GM18873 (cell line): ENCODE measurements around the gene C1orf167.

ENCODE experiments used
- ATAC-seq: cut with Tn5 transposase; IDR thresholded peaks from one replicate; pipeline ENCODE4 v1.9.1; 2021; ENCODE audit warnings: mild to moderate bottlenecking, moderate library complexity, moderate number of reproducible peaks; ENCODE audit not compliant: unreplicated experiment, low FRiP score

C1orf167 gene

DNA sequence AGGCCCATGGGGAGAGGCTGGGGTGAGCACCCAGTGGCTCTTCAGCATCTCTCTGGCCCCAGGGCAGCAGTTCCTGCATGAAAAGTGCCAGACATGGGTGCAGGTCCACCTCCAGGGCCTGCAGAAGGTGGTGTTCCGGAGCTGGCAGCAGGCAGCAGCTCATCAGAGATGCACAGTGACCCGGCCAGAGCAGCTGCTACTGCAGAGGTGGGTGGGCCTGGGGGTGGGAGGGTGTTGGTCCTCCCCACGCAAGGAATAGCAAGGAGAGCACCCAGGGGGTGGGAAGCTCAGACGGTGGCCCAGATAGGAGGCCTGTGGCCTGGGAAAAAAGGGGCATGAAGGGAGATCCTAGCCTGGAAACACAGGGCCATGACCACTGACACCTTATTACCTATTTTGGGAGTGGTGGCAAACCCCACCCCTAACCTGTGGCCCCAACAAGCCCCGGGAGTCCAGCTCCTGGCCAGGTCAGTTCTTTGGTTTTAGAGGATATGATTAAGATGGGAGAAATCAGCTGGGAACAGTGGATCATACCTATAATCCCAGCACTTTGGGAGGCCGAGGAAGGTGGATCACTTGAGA, 20.2 kb downstream of the C1orf167 start:
- no peak for ATAC-seq

DNA sequence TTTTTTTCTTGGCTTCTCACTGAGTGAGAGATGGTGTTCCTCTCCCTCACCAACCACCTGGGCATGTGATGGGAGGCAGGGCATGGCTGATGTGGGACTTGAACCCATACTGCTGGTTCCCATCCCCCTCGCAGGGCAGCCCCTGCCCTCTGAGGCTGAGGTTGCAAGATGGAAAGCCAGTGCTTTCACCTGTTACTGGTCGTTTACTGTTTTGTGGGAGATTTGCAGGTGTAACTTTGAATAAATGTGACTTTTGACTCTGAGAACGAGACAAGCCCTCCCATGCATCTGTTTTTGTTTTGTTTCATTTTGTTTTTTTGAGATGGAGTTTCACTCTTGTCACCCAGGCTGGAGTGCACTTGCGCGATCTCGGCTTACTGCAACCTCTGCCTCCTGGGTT, 21.6 kb downstream of the C1orf167 start:
- no peak for ATAC-seq

DNA sequence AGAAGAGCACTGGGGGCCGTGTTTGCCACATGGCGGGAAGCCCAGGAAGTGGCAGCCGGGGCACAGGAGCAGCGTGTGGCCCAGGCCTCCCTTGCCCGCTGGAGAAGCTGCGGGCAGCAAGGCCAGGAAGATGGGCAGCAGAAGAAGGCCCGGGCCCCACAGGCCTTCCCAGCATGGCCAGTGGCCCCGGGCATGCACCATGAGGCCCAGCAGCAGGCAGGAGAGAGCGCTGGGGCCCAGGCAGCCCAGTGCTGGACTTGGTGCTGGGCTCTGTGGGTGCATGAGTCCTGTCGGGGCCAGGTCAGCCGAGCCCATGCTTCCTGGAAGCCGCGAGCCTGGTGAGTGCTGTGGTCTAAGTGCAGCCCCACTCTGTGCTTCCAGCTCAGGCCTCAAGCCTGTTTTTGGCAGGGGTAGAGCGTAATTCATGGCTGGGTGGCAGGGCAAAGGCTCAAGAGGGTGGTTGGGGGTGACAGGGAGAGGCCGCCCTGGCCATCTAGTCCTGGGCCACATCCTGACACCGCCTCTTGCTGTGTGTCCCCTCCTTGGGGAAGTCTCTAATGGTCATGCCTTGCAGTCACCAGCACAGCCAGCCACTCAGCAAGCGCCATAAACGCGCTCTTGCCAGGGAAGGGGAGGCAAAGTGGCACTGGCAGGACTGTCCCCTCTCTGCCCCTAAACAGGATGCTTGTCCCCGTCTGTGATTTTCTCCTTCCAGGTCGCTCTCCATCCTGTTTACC, 22.4 kb downstream of the C1orf167 start:
- no peak for ATAC-seq

DNA sequence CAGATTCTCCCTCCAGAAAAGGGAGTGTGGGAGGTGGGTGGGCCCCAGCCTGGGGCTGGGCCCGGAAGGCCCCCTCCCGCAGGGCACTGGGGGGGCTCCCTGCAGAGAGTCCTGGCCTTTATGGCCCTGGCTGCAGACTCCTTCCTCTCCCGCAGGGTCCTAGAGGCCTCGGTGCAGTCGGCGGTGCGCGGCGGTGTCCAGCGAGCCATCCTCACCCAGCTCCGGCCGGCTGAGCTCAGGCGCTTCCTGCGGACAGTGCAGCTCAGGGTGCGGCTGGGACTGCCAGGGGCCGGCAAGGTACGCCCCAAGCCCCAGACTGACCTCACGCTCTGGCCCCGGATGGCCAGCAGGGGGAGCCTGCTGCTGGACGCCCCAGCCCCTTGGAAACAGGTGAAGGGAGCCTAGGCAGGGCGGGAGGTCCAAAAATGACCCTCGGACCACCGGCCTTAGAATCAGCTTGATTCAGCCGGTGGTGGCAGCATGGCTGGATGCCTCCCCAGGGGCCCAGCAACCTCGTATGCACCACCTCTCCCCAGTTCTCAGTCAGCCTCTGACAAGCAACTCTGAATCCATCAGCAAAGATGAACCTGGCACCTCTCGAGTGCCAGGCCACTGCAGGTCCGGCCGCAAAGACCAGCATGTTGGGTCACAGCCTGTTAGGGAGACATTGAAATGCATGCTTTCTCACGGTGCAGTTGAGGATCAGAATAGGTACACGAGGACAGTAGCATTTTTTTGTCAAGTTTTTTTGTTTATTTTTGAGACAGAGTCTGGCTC, 23.2 kb downstream of the C1orf167 start:
- no peak for ATAC-seq

DNA sequence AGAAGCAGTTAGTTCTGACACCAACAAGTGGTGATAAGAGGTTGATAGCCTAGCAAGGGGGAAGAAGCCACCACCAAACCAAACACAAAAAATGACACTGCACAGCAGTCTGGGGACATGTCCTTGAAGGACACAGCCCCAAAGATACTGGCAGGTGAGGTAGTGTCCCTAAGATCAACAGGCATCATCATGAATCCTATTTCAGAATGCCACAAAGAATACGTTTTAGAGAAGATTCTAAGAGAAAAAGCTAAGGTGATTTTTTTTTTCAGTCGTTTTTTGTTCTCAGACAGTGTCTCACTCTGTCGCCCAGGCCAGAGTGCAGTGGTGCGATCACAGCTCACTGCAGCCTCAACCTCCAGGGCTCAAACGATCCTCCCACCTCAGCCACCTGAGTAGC, 24.2 kb downstream of the C1orf167 start:
- ATAC-seq: no peak

DNA sequence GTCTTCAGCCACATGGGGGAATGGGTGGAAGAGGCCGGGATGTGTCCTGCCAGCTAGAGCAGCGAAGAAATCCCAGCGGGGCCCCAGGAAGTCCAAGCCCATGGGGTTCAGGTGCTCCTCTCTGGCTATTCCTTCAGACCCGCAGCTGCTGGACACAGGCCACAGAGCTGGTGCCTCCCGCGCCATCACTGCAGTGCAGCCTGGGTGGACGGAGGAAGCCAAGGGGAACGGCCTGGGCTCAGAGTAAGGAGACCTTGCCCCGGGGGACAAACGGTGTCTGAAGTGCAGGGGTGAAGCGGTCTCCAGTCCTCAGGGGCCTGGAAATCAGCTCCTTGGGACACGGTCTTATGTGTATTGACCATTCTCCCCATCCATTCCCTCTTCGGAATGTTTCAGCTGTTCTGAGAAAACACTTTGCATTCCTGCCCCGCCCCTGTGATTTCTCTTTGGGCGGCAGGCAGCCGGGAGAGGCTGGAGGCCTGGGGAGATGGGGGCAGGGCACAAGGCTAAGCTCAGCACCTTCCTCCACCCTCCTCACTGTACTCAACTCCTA, 25.3 kb downstream of the C1orf167 start:
- no peak for ATAC-seq

DNA sequence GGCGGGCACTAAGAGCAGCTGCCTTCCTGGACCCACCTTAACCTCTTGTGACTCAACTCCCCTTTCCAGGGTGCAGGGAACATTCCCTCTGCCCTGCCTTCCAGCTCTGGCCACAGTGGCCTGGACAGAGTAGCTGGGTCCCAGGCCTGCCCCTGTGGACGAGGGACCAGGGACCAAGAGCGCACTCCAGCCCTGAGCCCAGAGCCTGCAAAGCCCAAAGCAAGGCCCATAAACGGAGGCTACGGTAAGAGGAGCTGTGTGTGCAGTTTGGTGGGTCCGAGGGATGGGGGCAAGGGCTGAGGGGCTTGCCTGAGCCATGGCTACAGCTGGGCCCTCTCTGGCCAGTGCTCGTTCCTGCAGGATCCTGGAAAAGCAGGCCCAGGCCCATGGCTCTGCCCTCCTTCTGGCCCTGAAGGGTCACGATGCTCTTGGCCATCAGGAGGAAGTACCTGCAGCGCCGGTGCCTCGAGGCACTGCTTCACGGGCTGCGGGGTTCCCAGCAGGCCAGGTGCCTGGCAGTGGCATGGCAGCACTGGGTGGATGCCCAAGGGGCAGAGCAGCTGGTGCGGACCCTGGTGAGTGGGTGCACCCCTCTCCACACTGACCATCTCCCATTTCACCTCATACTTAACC, 25.9 kb downstream of the C1orf167 start:
- ATAC-seq: no peak

DNA sequence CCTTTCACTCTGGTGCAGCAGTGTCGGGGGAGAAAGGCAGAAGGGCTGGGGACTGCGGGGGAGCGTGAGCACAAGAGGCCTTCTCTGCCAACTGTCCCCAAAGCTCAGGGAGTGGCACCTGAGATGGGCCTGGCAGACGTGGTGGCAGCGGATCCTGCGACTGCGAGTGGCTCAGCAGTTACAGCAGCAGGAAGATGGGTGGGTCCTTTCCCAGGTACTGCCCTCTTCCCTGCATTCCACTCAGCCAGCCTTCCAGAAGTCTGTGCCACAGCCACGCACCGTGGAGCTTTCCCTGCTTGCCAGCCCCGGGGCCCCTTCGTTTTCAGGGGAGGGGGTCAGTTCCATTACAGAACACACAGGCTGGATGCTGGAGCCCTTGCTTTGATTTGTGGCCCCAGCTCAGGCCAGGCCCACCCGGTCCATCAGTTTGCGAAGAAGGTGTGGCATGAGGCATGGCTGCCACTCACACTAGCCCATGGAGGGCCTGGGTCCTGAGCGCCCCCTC, 26.6 kb downstream of the C1orf167 start:
- ATAC-seq: no peak

DNA sequence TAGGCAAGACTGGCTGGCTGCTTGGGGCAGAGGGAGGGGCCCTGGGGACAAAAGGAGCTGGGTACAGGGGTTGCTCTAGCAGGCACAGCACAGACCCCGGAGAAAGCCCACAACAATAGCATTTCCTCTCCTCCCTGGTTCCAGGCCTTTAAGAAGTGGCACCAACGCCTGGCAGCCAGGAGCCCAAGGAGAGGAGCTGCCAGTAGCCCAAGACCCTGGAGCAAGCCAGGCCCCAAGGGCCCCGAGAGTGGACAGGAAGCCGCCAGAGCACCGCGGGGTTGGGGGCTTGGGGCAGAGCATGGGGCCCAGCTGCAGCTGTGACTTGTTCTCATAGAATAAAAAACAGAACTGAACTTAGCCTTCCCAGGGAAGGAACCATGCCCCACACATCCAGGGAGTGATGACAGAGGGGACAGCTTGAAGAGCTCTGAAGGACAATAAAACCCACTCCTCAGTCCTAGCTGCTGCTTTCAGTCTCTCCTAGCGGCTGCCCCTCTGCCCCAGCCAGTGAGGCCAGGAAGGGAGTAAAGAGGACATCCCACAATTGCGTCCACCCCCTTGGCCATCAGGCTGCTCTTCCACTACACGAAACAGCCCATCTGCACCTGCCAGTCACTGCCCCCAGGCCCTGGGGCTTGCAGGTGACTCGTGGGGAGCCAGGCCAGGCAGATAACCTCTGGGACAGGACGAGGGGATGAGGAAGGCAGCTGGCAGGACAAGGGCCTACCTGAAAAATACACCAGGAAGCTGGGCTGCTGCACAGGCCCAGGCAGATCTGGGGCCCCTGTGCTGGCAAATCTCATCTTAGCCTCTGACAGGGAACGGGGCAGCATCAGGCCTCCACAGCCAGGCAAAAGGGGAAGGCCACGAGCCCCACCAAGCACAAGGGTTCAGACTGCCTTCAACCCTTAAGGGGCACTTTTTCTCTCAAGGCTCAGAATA, 27.4 kb downstream of the C1orf167 start:
- ATAC-seq: no peak

DNA sequence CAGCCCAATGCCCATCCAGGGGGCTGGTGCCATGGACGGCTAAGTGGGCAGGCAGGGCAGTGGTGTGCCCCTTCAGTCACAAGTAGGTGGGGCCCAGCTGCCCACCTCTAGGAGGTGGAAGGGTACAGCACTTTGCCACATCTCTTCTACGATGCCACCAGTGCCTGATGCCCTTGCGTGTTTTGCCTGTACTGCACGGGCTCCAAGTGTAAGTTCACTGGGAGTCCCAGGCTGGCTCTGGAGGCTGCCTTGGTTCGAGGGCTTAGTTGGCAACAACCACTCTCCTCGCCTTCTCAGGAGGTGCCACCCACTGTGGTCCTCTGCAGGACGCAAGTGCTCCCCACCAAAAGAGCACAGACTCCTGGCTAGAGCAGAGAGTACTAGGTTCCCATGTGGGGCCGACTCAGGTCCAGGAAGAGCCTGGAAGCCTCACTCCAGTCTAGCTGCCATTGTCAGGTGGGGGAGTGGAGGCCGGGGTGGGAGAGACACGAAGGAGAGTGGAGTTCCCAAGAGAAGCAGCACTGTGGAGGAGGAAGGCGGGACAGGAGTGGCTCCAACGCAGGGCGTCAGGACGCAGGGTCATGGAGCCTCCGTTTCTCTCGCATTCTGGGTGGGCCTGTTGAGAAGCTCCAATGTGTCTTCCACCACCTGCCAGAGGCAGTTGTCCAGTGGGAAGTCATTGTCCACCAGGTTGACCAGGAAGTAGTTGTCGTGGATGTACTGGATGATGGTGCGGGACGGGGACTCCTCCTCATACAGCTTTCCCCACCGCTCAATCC, 28.3 kb downstream of the C1orf167 start:
- ATAC-seq: no peak

DNA sequence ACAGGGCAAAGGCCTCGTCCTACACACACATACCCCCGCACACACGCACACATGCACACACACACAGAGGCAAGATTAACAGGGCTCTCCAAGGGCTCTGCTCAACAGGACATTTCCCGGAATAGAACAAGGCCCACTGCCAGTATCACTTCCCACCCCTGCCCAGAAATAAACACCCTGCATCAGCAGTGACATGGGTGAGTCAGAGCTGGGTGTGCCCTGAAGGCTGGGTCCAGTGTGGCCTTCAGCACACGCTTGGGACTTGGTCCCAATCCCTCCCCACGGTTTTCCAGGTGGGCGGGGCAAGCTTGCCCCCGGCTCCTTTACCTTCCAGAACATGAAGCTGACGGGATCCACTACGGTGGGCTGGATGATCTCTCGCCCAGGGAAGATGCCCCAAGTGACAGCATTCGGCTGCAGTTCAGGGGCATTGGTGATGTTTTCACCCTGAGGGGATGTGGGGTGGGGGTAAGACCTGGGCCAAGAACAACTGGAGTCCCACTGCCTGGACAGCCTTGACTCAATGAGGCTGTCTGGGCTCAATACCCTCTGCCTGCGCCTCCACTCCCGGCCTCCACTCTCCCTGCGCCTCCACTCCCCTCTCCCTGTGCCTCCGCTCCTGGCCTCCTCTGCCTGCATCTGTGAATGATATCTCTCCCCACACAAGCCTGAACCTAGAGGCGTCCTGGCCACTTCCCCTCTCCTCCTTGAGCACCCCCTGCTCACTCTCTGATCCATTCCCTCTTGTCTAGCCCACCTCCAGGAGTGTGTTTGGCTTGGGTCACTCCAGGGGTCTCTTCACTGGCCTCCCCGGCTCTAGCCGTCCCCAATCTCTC, 29.1 kb downstream of the C1orf167 start:
- ATAC-seq: no peak

DNA sequence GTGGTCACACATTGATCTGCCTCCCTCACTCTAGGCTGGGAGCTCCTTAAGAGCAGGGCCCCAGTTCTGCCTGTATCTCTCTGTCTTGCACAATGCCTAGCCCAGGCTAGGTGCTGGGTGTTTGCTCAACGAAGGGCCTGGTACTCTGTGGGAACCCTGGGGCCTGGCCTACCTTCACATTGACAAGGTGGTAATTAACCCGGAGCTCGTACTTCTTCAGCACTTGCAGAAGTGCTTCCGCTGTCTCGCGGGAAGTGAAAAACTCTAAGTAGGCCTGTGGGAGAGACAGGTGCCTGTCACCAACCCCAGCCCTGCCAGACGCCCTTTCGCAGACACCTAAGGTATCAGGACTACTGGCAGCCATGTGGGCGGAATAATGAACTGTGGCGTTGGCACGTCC, 30.1 kb downstream of the C1orf167 start:
- no peak for ATAC-seq

DNA sequence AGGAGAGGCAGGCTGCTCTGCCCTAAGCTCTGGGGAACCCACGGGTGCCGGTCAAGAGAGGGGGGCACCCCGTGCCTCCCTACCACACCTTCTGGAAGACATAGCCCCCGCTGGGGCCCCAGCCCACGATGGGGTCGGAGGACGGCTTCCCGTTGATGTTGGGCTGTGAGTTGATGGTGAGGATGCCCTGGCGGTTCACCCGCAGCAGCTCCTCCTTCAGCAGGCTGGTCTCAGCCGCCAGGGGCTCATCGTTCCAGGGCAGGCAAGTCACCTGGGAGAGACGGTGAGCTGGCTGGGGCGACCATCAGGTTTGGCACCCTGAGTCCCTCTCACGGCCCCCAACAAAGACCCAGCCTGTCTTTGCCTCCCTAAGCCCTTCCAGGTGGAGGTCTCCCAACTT, 31.8 kb downstream of the C1orf167 start:
- ATAC-seq: no peak

DNA sequence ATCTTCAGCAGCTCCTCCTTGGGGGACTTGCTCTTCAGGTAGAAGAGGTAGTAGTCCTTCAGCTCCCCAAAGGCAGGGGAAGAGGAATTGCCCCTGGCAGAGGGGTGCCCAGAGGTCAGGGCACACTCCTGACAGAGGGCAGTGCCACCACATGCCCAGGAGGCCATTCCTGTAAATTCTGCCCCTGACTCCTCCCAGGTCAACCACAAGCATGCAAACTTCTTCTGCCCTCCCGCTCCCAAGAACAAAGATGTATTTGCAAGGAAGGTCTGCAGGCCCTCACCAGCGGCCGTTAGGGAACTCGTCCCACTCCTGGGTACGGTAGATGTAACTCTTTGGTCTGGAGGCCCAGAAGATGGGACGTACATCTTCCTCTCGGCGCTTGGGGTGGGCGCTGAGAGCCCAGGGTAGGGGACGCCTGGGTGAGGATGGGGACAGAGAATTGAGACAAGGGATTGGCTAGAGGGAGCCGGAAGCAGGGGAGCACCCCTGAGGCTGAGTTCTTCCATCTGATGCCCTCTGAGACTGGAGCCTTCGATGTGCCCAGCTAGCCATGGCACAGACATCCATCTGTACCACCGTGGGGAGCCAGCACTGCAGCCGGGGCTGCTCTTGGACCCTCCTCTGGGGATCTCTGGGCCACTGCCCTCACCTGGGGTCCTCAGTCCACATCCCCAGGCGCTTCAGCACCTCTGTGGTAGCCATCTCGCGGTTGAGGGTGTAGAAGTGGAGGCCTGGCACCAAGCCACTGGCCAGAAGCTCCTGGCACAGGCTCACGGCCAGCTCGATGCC, 32.6 kb downstream of the C1orf167 start:
- no peak for ATAC-seq

DNA sequence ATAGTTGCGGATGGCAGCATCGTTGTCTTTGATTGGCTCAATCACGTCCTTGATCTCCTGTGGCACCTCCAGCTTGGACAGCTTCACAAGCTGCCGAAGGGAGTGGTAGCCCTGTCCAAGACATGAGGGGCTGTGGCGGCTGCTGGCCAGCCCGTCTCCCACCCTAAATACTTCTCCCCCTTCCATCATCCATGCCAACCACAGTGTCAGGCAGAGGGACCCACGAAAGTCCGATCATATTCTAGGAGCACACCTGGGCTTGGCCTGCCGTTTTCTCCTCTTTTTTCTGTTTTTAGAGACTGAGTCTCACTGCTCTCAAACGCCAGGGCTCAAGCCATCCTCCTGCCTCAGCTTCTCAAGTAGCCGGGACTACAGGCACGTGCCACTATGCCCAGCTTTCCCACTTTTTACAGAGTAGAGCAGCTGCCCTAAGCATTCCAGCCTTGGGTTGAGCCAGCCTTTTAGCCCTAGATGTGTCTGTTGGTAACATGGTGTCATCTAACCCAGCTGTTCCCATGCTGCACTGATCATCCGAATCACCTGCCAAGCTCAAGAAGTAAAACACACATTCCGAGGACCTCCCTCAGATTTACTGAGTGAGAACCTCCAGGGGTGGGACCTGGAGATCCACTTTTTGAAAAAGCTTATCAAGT, 33.4 kb downstream of the C1orf167 start:
- ATAC-seq: no peak

DNA sequence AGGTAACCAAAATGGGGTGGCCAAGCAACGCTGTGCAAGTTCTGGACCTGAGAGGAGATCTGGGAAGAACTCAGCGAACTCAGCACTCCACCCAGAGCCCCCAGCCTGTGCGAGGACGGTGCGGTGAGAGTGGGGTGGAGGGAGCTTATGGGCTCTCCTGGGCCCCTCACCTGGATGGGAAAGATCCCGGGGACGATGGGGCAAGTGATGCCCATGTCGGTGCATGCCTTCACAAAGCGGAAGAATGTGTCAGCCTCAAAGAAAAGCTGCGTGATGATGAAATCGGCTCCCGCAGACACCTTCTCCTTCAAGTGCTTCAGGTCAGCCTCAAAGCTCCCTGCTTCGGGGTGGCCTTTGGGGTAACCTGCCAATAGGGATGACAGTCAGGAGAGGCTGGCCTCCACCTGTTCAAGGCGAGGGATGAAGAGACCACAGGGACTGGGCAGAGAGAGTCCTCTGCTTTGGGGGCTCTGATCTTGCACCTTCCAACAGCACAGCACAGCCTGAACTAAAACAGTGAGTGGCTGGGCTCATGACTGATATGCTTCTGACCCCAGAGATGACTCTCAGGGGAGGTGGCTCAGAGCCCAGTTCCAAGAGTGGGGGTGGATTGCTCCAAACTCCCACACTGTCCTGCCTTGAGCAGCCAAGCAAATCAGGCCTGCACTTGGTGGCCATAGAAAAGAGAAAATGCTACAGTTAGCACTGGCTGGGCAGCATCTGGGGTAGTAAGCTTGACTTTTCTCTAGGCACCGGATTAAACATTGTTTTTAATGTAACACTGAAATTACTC, 34.2 kb downstream of the C1orf167 start:
- ATAC-seq: no peak
